ENCODE data around the gene MAGI2. TPM values are rescaled to one million over a fixed set of nuclear protein-coding genes. Genes with fewer than 3 reads are reported as not detected.
A peak's percentile ranks its signal among the peaks of the same experiment; 100 is the strongest.

Gene MAGI2
- total RNA-seq, 1 experiment from 2014 or later, result 14.3 TPM

GRCh38 chr7:79298145-79298760 lies 155.2 kb downstream of the MAGI2 start:
- H2BK12ac ChIP-seq (ENCODE audit: insufficient read length, low read depth, low read length), result no peak overlapping the region
- H3K9ac ChIP-seq (ENCODE audit: extremely low read depth, insufficient read length, low read length), result no peak overlapping the region
- no peaks in the 10 kb centered on the region for H4K20me1 ChIP-seq (ENCODE audit: control insufficient read depth, insufficient read depth, insufficient read length)
- H3K9me3 ChIP-seq (ENCODE audit: control insufficient read depth, low read depth, low read length), result no peaks in the 10 kb centered on the region
- H3K4me3 Mint-ChIP-seq, result no peak overlapping the region
- TF ChIP-seq, protein P1, sequence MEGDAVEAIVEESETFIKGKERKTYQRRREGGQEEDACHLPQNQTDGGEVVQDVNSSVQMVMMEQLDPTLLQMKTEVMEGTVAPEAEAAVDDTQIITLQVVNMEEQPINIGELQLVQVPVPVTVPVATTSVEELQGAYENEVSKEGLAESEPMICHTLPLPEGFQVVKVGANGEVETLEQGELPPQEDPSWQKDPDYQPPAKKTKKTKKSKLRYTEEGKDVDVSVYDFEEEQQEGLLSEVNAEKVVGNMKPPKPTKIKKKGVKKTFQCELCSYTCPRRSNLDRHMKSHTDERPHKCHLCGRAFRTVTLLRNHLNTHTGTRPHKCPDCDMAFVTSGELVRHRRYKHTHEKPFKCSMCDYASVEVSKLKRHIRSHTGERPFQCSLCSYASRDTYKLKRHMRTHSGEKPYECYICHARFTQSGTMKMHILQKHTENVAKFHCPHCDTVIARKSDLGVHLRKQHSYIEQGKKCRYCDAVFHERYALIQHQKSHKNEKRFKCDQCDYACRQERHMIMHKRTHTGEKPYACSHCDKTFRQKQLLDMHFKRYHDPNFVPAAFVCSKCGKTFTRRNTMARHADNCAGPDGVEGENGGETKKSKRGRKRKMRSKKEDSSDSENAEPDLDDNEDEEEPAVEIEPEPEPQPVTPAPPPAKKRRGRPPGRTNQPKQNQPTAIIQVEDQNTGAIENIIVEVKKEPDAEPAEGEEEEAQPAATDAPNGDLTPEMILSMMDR (conservative IDR thresholded peaks at IDR 0.05), result peak; percentile 84
- no peak overlapping the region for H3K56ac ChIP-seq (ENCODE audit: insufficient read length, low read depth, low read length)
- H3K27me3 Mint-ChIP-seq (ENCODE audit: low read depth), result no peaks in the 10 kb centered on the region
- H3K4me2 ChIP-seq (ENCODE audit: insufficient read depth, insufficient read length, low read length), result no peak overlapping the region
- H3K4me1 Mint-ChIP-seq, result no peaks in the 10 kb centered on the region; a peak in 1 of 4 replicates
- H2BK5ac ChIP-seq (ENCODE audit: insufficient read length, low read length), result no peak overlapping the region
- no peak overlapping the region for H3K14ac ChIP-seq (ENCODE audit: insufficient read depth, low read length)
- H2BK120ac ChIP-seq (ENCODE audit: low read depth, low read length, poor library complexity, severe bottlenecking), result no peak overlapping the region
- DNase-seq, result no peak
- H3T11ph ChIP-seq (ENCODE audit: low read length), result no peak overlapping the region
- no peak overlapping the region for H3K27ac Mint-ChIP-seq
- no peaks in the 10 kb centered on the region for H3K9me3 Mint-ChIP-seq
- H3K27ac ChIP-seq (ENCODE audit: insufficient read length, low read depth, low read length), result no peak overlapping the region
- H3K79me2 ChIP-seq (ENCODE audit: insufficient read depth, low read length), result no peaks in the 10 kb centered on the region
- H2BK20ac ChIP-seq (ENCODE audit: low read depth, low read length, poor library complexity, severe bottlenecking), result no peak overlapping the region
- H3K23ac ChIP-seq (ENCODE audit: insufficient read length, low read depth, low read length), result no peak overlapping the region
- no peak overlapping the region for H2AK5ac ChIP-seq (ENCODE audit: insufficient read length, low read length)
- no peaks in the 10 kb centered on the region for H3K79me1 ChIP-seq (ENCODE audit: insufficient read depth, low read depth, low read length, poor library complexity, severe bottlenecking)
- H3K4me1 ChIP-seq (ENCODE audit: insufficient read depth, low read length), result no peaks in the 10 kb centered on the region
- H4K91ac ChIP-seq (ENCODE audit: insufficient read length, low read depth, low read length), result no peak overlapping the region
- no peak overlapping the region for H2AFZ ChIP-seq (ENCODE audit: low read length)
- no peak overlapping the region for H4K5ac ChIP-seq (ENCODE audit: insufficient read length, low read depth, low read length)
- no peak overlapping the region for H4K8ac ChIP-seq (replicated peaks; ENCODE audit: insufficient read length, low read depth, low read length)
- H3K4ac ChIP-seq (ENCODE audit: low read depth, low read length), result no peak overlapping the region
- no CpG with 5 or more reads among the region's 3 CpGs for WGBS (ENCODE audit: extremely low coverage, insufficient read length, low lambda C conversion rate)
- no peaks in the 10 kb centered on the region for H3K27me3 ChIP-seq (ENCODE audit: insufficient read depth, low read length)
- no peak overlapping the region for H3K18ac ChIP-seq (ENCODE audit: insufficient read length, low read depth, low read length)
- no peak overlapping the region for H2BK15ac ChIP-seq (ENCODE audit: low read depth, low read length)
- H3K23me2 ChIP-seq (ENCODE audit: insufficient read length, low read depth, low read length, poor library complexity, severe bottlenecking), result no peaks in the 10 kb centered on the region
- H3K36me3 Mint-ChIP-seq (ENCODE audit: insufficient read depth in 1 of 3, low read depth in 3 of 3), result no peaks in the 10 kb centered on the region; a peak in 1 of 7 replicates
